HPDE6-E6E7 (cell line): ENCODE results near the gene FOXC1.

Experiments
- DNase-seq: peaks from one replicate; pipeline ENCODE4 v3.0.0; 2011; ENCODE audit warnings: missing footprints; ENCODE audit errors: extremely low spot score

The FOXC1 gene

DNA sequence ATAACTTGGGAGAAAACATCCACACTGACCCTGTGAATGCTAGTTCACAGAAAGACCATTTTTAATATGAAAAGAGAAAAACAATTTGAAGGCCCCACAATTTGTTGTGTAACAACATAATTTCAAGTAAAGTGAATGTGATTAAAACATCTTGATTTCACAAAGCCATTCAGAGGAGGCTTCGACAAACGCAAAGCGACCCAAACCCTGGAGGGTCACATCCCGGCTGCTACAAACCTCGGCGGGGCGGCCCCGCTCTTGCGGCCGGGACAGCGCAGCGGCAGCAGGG is 14.0 kb downstream of the FOXC1 start:
- no peak for DNase-seq

DNA sequence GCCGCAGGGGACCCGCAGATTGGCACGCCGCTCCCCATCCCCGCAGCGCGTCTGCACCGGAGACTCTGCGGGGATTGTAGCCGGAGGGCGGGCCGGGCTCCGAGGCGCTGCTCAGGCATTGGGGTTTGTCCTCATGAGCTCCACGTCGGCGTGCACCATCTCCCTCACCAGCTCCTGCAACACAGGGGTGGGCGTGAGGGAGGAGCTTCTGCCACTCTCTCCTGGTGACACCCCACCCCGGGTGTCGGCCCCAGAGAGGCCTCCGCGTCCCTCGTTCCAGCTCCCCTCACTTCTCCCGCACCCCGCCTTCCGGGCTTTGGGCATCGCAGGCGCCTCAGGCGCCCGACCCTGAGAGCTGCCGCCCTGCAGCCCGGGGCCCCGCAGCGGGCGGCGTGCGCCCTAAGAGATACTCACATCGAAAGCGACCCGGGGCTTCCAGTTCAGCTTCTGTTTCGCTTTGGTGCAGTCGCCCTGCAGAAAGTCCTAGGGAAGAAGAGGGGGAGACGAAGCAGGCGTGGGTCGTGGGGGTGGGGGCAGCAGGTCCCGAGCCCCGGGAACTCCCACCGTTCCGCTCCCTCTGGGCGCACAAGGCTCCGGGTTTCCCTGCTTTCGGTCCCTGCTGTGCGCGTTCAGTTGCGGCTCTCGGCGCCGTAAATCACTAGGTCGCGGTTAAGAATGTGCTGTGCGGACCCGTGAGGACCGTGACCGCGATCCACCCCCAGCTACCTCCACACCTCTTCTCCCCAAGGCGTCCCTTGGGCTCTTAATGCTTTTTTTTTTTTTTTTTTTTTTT is 14.5 kb downstream of the FOXC1 start:
- no peak for DNase-seq

DNA sequence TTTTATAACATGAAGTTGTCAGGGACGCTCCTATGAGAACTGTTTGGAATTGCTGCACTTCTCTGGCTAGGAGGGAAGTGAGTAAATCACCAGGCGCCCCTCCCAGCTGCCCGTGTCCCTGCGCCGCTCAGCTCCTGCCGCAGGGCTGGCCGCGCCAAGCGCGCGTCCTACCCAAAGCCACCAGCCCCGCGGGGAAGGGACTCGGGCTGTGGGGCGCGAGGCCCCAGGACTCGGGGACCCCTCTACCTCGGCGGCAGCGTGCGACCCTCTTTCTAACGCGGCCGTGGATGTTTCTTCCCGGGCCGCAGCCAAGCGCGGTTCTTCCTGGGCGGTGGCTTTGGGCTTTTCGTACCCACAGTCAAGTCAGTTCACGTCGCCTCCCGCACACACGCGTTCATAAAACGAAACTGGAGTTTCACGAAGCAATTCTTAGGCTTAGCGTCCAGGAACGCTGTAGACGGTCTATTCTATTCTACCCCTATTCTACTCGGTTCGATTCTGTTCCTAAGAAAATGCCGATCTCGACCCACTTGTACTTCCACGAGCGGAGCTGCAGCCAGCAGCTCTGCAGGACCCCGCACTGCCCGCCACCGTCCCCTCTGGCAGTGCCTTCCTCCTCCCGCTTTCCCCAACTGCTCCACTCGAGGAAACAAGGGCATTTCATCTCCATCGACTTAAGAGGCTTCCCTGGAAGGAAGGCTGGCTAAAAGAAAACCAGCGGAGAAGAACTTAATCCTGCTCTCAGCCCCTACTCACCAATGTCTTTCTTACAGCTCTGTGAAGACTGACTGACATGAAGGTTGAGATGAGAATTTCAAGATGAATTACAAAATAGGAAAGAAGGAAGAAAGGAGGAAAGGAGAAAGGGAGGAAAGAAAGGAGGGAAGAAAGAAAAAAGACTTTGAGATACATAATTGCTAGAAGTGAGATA is 15.4 kb downstream of the FOXC1 start:
- no peak for DNase-seq

- no peak for DNase-seq
These were observed 16.2 kb downstream of the FOXC1 start for GRCh38 chr6:1625794-1626435.

GRCh38 chr6:1626481-1626880 is 16.8 kb downstream of the FOXC1 start:
- no peak for DNase-seq

GRCh38 chr6:1627827-1628560 is 18.3 kb downstream of the FOXC1 start:
- DNase-seq: no peak

- DNase-seq: no peak
These were observed 19.6 kb downstream of the FOXC1 start for GRCh38 chr6:1629316-1629715.

DNA sequence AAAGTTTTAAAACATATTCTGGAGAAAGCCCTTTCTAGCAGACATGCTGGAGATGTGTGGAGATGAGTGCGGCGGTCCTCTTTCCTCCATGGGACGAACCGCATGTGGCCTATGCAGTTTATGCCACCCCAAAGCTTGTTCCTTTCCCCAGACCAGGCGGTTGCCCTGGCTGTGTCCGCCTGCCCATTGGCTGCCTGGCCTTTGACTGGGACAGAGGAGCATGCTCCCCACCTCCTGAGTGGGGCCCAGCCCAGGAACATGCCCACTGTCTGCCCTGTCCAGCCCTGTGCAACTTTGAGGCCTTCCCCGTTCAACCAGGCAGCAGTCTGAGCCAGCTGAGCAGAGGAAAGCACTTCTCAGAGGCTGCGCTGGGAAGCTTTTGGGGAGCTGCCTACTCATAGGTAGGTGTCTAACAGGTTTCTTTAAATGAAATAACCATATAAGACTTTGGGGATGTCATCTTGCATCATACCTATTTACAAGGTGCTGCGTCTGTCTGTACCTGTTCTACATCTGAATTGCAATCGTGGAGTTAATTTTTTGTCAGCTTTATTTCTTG is 20.6 kb downstream of the FOXC1 start:
- DNase-seq: no peak

- DNase-seq: no peak
These were observed 21.1 kb downstream of the FOXC1 start for GRCh38 chr6:1630771-1631217.

DNA sequence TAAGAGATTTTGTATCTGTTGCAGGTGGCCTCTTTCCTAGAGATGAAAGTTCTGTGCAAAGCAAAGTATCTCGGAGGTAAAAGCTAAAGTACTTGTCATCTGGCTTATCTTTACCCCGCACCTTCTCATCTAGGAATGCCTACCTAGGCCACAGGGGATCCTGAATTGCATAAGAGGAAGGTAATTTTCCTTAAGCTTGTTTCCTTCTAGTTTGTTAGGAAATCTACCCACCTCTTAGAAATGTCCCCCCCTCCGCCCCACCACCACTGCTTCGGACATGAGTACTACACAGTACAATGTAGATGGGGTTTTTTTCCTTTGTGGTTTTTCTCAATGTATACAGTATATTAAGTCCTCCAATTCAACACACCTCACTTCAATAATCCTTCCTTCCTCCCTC is 21.5 kb downstream of the FOXC1 start:
- DNase-seq: no peak

DNA sequence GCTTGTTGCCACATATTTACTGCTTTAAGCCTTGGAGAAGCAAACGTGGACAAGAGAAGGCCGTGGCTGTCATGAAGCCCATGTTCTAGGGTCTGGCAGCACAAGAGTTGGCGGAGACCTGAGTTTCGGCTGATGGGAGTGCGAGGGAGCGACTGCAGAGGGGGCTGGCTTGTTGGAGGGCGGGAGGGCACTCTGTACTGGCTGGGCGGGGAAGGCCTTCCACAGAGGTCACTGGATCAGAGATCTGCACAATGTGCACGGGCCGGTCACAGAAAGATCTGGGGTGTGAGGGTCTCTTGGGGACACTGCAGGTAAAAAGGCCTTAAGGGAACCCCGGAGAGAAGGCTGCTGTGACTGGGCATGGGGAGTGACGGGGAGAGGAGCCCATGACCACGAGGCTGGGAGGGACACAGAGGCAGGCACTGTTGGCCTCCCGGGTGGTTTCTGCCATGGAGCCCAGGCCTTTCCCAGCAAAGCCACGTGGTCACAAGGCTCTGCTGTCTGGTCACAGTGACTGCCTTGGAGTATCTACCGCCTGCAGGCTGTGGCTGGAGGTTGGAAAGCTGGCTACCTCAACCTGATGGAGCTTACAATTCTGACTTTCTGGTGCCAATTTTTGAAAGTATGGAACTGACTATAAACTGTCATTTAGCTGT is 23.8 kb downstream of the FOXC1 start:
- DNase-seq: no peak

DNA sequence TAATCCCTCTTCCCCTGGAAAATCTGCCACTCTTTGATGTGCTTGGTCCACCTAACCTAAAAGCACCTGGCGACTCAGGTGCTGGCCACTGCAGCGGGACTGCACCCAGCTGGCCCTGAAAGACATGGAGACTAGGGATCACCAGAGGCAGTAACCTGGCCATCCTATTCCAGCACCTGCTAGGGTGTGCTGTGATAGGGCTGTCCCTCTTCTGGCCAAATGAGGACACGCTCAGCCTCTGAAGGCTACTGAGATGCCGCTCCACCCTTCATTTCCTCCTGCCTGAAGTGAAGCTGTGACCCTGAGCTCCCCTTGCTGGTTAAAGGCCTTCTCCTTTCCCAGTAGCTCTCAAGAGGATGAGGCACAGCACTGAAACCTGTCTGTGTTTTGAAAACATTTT is 24.4 kb downstream of the FOXC1 start:
- no peak for DNase-seq

DNA sequence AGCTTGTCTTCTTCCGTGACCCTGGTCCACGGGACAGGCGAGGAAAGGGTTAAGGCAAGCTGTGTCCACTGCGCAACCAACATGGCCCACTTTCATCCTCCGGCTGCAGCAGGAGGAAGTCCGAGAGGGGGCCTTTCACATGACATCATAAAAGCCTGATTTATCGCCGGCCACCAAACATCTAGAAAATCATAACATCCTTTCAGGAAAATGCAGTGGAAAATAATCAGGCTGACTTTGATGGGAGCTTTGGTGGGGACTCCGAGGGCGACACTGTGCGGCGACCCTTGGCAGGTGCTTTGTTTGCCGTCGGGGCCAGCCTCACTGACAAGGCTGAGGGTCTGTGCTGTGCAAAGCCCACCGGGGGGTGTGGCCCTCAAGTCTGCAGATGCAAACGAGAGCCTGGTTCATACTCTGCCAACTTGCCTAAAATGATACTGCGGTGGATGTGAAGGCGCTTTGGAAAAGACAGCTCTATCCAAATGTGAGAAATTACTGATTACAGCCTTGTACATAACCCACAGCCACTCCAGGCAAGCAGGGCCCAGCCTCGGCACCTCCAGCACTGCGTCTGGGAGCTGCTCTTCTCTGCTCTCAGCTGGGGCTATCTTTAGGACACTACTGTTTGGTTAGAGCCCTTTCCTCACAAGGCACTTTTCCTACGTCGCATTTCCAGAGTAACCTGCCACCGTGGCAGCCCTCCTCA is 25.7 kb downstream of the FOXC1 start:
- DNase-seq: no peak

DNA sequence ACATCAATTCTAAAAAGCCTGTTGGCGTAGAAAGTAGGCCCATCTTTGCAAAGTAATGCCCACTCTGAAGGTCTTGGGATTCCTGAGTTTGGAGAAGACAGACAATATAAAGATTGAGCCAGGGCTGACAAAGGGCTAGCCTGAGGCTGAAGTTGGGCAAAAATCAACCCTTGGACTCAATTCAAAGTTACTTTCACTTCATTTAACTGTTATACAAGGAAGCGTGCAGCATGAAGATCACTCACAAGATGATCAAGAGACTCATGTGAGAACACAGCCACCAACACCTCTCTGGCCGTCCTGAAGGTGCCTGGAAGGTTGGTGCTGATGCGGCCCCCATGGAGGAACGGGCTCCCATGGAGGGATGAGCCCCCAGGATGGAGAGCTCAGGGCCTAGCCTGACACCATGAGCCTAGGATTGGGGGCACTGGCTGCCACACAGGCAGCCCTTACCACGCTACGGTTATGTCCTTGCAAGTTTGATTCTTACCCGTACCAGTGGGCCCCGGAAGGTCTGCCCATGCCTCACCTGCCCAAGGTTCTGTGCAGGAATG is 26.6 kb downstream of the FOXC1 start:
- no peak for DNase-seq

GRCh38 chr6:1636971-1637871 is 27.5 kb downstream of the FOXC1 start:
- peak; percentile 87 for DNase-seq

DNA sequence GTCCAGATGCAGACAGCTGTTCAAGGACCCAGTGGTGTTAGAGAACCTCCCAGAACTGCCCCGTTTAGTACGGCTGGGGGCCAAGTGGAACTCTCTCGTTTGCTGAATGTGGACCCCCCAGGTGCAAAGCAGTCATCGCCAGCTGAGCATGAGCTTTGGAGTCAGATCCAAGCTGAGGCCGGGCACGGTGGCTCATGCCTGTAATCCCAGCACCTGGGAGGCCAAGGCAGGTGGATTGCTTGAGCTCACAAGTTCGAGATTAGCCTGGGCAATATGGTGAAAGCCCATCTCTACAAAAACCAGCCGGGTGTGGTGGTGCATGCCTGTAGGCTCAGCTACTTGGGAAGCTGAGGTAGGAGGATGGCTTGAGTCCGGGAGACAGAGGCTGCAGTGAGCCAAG is 29.7 kb downstream of the FOXC1 start:
- DNase-seq: no peak

DNA sequence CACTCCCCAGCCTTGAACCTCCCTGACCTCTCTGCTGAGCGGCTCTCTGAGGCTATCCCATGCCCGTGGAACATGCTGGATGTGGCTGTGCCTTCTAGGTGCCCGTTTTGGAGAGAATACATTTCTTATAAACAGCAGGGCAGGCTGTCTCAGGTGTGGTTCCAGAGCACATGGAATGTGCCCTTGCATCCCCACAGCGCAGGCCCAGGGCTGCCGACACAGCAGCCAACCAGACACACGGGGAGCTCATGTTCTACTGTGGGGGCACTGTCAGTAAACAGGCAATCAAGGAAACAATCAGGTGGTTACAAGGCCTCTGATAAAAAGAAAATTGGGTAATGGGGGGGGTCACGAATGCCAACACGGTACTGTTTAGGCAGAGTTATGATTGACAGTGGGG is 30.8 kb downstream of the FOXC1 start:
- DNase-seq: no peak

DNA sequence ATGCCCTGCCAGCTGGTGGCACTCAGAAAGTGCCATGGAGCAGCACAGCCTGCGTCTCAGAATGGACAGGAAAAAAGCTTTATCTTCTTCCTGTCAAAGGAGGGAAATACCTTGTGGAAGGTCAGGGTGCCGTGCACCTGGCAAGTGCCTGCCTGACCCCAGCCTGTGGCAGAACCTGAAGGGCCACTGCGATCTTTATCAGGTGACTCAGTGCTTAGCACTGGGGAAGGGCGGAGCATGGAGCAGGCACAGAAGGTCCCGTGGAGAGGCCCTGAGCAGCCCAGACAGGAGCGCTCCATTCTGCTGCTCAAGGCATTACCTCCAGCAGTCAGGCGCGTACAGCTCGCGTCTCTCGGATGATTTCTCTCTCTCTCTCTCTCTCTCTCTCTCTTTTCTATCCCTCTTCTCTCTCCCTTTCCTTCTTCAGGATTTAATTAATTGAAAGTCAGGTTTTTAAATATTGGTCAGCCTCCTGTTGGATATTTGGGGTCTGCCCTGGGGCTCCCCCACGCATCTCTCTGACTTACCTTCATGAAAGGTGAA is 31.7 kb downstream of the FOXC1 start:
- peak; percentile 94 for DNase-seq

DNA sequence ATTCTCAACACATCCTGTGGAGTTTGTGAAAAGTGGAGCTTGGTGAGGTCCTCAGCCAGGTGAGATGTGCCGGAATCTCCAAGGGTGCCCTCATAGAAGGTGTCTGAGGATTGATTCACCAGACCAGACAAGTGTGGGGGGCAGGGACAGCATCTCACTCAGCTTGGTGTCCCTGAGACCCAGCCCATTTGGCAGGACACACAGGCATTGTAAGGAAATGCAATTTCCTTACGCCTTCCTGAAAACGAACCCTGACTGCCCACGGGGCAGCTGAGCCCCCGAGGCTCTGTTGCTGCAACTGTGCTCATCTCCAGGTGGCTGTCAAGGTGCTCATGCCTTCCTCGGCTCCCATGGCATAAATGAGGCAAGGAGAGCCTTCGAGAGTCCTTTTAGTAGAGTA is 33.4 kb downstream of the FOXC1 start:
- no peak for DNase-seq
